K562 (cell line): ENCODE measurements around the gene LBHD1. TPM values are rescaled to one million over a fixed set of nuclear protein-coding genes. Genes with fewer than 3 reads are reported as not detected.

Experiments
- ATF6 ChIP-seq: sonication (generic); formaldehyde crosslinking; IDR thresholded peaks from 2 replicates; pipeline ENCODE4 v1.4.0; 2020; ENCODE audit warnings: mild to moderate bottlenecking, missing genetic modification reagents
- CREB1 ChIP-seq, 2 experiments: sonication (generic) in 1 of 2; formaldehyde crosslinking in 1 of 2; IDR thresholded peaks; 2 replicates each; pipeline versions ENCODE4 v1.6.1 to v1.8.0; 2012 to 2022; ENCODE audit warnings: inconsistent platforms in 1 of 2, mild to moderate bottlenecking in 1 of 2, missing genetic modification reagents in 1 of 2, moderate library complexity in 1 of 2
- CTBP1 ChIP-seq: fragments of 450-650 bp; IDR thresholded peaks from 2 replicates; pipeline ENCODE4 v1.6.1; 2016; ENCODE audit warnings: borderline replicate concordance
- FOXA3 ChIP-seq, 2 experiments: fragments of 450-650 bp in 1 of 2; sonication (generic) in 1 of 2; formaldehyde crosslinking; IDR thresholded peaks in 1 of 2; conservative IDR thresholded peaks in 1 of 2; 2 replicates each; pipeline versions ENCODE4 v1.4.0 to v1.8.0; 2020 to 2022; ENCODE audit warnings: mild to moderate bottlenecking in 2 of 2, missing genetic modification reagents in 1 of 2
- FOXK1 ChIP-seq: sonication (generic); formaldehyde crosslinking; IDR thresholded peaks from 2 replicates; pipeline ENCODE4 v1.8.0; 2022; ENCODE audit warnings: missing genetic modification reagents, mild to moderate bottlenecking, borderline replicate concordance
- GATA2 ChIP-seq: sonication (generic); formaldehyde crosslinking; IDR thresholded peaks from 2 replicates; pipeline ENCODE4 v1.4.0; 2020; ENCODE audit warnings: mild to moderate bottlenecking, missing genetic modification reagents
- KAT7 ChIP-seq: sonication (generic); formaldehyde crosslinking; IDR thresholded peaks from 2 replicates; pipeline ENCODE4 v1.8.0; 2022; ENCODE audit warnings: missing genetic modification reagents, mild to moderate bottlenecking, borderline replicate concordance
- KLF16 ChIP-seq: IDR thresholded peaks from 2 replicates; pipeline ENCODE4 v1.6.1; 2016; ENCODE audit warnings: antibody characterized with exemption
- MXI1 ChIP-seq: IDR thresholded peaks from 2 replicates; pipeline ENCODE4 v1.6.1; 2011; ENCODE audit warnings: low read depth, mild to moderate bottlenecking, improper control_type of control experiment, low read length
- NFE2 ChIP-seq: IDR thresholded peaks from 2 replicates; pipeline ENCODE4 v1.6.1; 2014; ENCODE audit warnings: antibody characterized with exemption, low read depth
- POLR2AphosphoS5 ChIP-seq: IDR thresholded peaks from 2 replicates; pipeline ENCODE4 v1.6.1; 2011; ENCODE audit warnings: mild to moderate bottlenecking, low read depth, low read length, moderate library complexity; ENCODE audit not compliant: control insufficient read depth, insufficient read depth
- RB1 ChIP-seq: fragments of 450-650 bp; IDR thresholded peaks from 2 replicates; pipeline ENCODE4 v1.6.1; 2017; ENCODE audit warnings: low read depth, mild to moderate bottlenecking
- SMARCE1 ChIP-seq: fragments of 450-650 bp; IDR thresholded peaks from 2 replicates; pipeline ENCODE4 v1.7.1; 2016; ENCODE audit warnings: mild to moderate bottlenecking
- TBP ChIP-seq: optimal IDR thresholded peaks from 2 replicates; pipeline ENCODE3; 2011; ENCODE audit warnings: low read depth, low read length, improper control_type of control experiment
- VEZF1 ChIP-seq: fragments of 200-800 bp; sonication (Bioruptor generic); IDR thresholded peaks from 2 replicates; pipeline ENCODE4 v1.6.1; 2017; ENCODE audit warnings: missing genetic modification characterization, missing compliant biosample characterization
- WHSC1 ChIP-seq: IDR thresholded peaks from one replicate; pipeline ENCODE4 v1.6.1; 2012; ENCODE audit warnings: low read length, control low read depth, inconsistent platforms
- ZNF165 ChIP-seq: fragments of 250-450 bp; sonication (Bioruptor Pico); IDR thresholded peaks from 2 replicates; pipeline ENCODE4 v1.4.0; 2020; ENCODE audit warnings: borderline replicate concordance
- ZNF3 ChIP-seq: fragments of 250-450 bp; sonication (Bioruptor Pico); IDR thresholded peaks from 2 replicates; pipeline ENCODE4 v1.5.0; 2021; ENCODE audit warnings: mild to moderate bottlenecking, moderate library complexity
- ZNF444 ChIP-seq: fragments of 250-450 bp; sonication (Bioruptor Pico); IDR thresholded peaks from 2 replicates; pipeline ENCODE4 v1.4.0; 2020; ENCODE audit warnings: mild to moderate bottlenecking, moderate library complexity
- polyA plus RNA-seq, 8 experiments: library from polyadenylated mRNA; depleted of rRNA in 4 of 8; stranded (reverse) in 5 of 8; unstranded in 3 of 8; fragments of >200 nt; fragmentation: Nextera tagmentation in 2 of 8; fragmentation: Illumina TruSeq in 1 of 8; extraction: Ambion mirVana in 2 of 8; extraction: Trizol in 1 of 8; gene quantifications; 2 replicates each; pipeline versions ENCODE4 v1.2.1 to v1.2.3, GENCODE V29; 2011 to 2014; ENCODE audit warnings: inconsistent platforms in 1 of 8, missing spikeins in 1 of 8
- total RNA-seq, 7 experiments: library from RNA; depleted of rRNA in 6 of 7; stranded (reverse); fragments of >200 nt in 6 of 7; fragmentation: Illumina TruSeq in 2 of 7; extraction: Trizol in 2 of 7; gene quantifications; 2 replicates each; pipeline versions ENCODE4 v1.2.1 to v1.2.3, GENCODE V29; 2011 to 2021; ENCODE audit warnings: low replicate concordance in 1 of 7
- TF ChIP-seq, protein P1 (sequence below): sonication (generic); formaldehyde crosslinking; IDR thresholded peaks from 2 replicates; pipeline ENCODE4 v1.8.0; 2022; ENCODE audit warnings: mild to moderate bottlenecking, missing genetic modification reagents
- TF ChIP-seq, protein P2 (sequence below): fragments of 450-650 bp; formaldehyde crosslinking; IDR thresholded peaks from 2 replicates; pipeline ENCODE4 v1.4.0; 2022; ENCODE audit warnings: missing genetic modification characterization

The LBHD1 gene
- total and polyA plus RNA-seq, 9 of the 15 experiments (the other 6 are each of a cell fraction or from before 2014, with no cell fraction given) = 2.6 to 28.0 (median 12.5) TPM

DNA sequence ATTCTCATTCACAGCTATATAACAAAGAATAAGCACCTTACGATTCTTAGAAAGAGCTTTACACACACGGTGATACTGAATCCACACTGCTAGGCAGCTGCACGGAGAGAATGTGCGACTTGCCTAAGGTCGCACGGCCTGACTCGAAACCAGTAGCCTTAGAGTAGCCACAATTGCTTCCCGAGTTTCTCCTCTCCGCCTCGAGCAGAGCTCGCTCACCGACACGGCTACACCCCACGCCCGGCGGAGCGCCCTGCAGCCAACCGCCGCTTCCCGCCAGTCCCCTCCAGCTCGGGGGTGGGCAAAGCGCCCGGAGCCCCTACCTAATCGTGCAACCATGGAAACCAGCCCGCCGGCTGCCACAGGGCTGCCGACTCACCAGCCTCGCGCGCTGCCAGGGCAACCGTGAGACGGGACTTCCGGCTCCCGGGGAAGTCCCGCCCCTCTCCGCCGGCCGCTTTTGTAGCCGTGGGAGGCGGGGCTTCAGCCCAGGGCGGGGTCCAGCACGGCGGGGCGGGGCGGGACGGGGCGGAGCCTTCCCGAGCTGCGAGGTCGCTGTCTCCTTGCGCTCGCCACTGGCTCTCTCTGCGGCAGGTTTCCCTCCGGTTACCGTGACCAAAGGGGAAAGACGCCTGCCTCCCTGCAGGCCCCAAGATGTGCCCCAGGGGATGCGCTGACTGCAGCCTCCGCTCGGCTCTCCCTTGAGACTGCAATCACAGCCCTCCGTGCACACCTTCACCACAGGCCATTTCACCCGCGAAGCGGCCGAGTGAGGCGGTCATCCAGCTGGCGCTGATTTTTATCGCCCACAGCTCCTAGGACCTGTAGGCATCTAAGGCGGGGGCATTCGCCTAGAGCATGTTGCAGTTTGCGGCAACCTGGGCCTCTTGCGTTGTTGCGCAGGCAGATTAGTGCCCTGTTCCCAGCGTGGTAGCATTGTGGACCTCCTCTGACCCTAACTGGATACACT, 34.1 kb upstream of the LBHD1 start (continued):
- TF ChIP-seq ATF6 (peak; percentile 76; the same call in 1 of the 2 replicates), KAT7 (no peak), GATA2 (CRISPR knock-in tag) (peak; percentile 80), RB1 (peak; percentile 65; the same call in 1 of the 2 replicates), KLF16 (0 out of 2 replicates have a peak, but pooled peaks have one; percentile 9), MXI1 (peak; percentile 83), NFE2 (peak; percentile 61), FOXK1 (peak; percentile 55; the same call in 1 of the 2 replicates), WHSC1 (no peak), ZNF444 (no peak), CREB1 (IDR thresholded peaks at IDR 0.05) (peak; percentile 22; the same call in 1 of the 2 replicates), CREB1 (CRISPR knock-in tag; IDR thresholded peaks at IDR 0.05) (no peak), TBP (peak; percentile 85), ZNF165 (CRISPR knock-in tag) (0 out of 2 replicates have a peak, but pooled peaks have one; percentile 55), POLR2AphosphoS5 (peak; percentile 68; the same call in 1 of the 2 replicates), VEZF1 (peak; percentile 64), FOXA3 (CRISPR knock-in tag; conservative IDR thresholded peaks at IDR 0.05 in 1 of 2, IDR thresholded peaks at IDR 0.05 in 1 of 2) (peak in 1 of 2 experiments; percentile 39; a peak in 1 of 4 replicates), SMARCE1 (no peak), CTBP1 (peak; percentile 64), ZNF3 (peak; percentile 67; the same call in 1 of the 2 replicates)
- TF ChIP-seq, protein P1, sequence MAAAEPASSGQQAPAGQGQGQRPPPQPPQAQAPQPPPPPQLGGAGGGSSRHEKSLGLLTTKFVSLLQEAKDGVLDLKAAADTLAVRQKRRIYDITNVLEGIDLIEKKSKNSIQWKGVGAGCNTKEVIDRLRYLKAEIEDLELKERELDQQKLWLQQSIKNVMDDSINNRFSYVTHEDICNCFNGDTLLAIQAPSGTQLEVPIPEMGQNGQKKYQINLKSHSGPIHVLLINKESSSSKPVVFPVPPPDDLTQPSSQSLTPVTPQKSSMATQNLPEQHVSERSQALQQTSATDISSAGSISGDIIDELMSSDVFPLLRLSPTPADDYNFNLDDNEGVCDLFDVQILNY (CRISPR knock-in tag) = peak; percentile 37; the same call in 1 of the 2 replicates
- TF ChIP-seq, protein P2, sequence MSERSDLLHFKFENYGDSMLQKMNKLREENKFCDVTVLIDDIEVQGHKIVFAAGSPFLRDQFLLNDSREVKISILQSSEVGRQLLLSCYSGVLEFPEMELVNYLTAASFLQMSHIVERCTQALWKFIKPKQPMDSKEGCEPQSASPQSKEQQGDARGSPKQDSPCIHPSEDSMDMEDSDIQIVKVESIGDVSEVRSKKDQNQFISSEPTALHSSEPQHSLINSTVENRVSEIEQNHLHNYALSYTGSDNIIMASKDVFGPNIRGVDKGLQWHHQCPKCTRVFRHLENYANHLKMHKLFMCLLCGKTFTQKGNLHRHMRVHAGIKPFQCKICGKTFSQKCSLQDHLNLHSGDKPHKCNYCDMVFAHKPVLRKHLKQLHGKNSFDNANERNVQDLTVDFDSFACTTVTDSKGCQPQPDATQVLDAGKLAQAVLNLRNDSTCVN (CRISPR knock-in tag) = 0 out of 2 replicates have a peak, but pooled peaks have one; percentile 49
